ENCODE results near the gene EXOSC7. TPM values are rescaled to one million over a fixed set of nuclear protein-coding genes. Genes with fewer than 3 reads are reported as not detected.
A peak's percentile ranks its signal among the peaks of the same experiment; 100 is the strongest.
"Not testable (repeated sequence)": the region's sequence is repeated elsewhere in the genome, so short reads cannot be mapped to it uniquely, and the experiment has no call there.

Gene EXOSC7
- total RNA-seq, 1 donor from 2014 or later = 14.6 TPM

GRCh38 chr3:44961888-44962287, 14.2 kb upstream of the EXOSC7 start:
- no peak for ATAC-seq
- no peak for DNase-seq (ENCODE audit: low spot score)

- no peak for ATAC-seq
- no peak for DNase-seq (ENCODE audit: low spot score)
Measured at GRCh38 chr3:44962621-44963393, 13.2 kb upstream of the EXOSC7 start.

GRCh38 chr3:44963571-44964325, 12.3 kb upstream of the EXOSC7 start:
- ATAC-seq (no peak), DNase-seq (ENCODE audit: low spot score) (no peak)

GRCh38 chr3:44965165-44965564, 10.9 kb upstream of the EXOSC7 start:
- ATAC-seq (no peak), DNase-seq (ENCODE audit: low spot score) (no peak)

DNA sequence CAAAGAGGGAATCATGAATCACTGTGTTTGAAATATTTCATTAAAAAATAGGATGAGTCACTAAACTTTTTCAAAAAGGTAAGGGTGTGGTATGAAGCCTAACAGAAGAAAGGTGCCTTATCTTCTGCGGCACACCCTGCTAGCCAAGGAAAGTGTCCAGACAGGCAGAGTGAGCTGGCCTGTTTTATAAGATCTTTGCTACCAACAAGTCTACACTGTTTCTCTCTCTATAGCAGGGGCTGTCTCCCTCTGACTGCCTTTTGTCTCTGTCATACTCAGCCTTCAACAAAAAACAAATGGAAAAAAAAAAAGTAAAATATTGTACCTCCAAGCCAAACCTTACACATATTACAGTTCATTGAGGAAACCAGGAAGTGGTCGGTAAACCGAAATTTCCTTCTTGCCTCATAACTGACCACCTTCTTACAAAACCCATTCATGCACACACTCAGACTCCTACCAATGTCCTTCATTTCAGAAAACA, 9.2 kb upstream of the EXOSC7 start:
- DNase-seq (ENCODE audit: low spot score) = no peak

GRCh38 chr3:44968447-44968858, 7.6 kb upstream of the EXOSC7 start:
- DNase-seq (ENCODE audit: low spot score) (no peak), ATAC-seq (no peak)

More for the DNA sequence above, 9.2 kb upstream of the EXOSC7 start:
- ATAC-seq = no peak

DNA sequence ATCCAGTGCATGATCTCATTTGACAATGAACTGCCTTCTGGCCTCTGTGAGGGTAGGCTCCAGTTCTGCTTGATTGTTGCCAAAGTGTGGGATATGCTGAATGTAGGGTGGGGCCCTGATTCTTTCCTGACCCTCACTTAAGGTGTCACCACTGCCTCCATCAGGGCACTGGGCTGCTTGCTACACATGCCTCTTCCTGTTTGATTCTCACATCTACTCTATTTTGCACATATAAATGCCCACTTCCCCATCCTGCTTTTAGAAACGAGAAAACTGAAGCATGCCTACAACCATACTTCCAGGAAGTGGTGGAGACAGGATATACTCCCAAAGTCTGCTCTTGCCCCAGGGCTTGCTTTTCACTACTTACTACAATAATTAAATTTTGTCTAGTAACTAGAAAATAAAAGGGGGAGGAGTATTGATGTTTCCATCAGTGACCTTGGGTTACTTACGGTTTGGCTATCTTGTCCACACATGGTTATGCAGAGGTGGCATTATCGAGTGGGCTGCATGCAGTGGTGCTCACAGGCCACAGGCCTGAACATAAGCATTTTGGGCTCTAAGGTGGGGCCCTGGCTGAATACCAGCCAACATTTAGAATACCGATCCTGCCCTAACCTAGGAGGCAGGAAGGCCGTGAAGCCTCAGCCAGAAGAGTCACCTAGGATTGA, 6.8 kb upstream of the EXOSC7 start:
- ATAC-seq = no peak

GRCh38 chr3:44969828-44970179, 6.2 kb upstream of the EXOSC7 start:
- ATAC-seq (no peak), DNase-seq (ENCODE audit: low spot score) (no peak)

More for the DNA sequence above, 6.8 kb upstream of the EXOSC7 start:
- no peak for DNase-seq (ENCODE audit: low spot score)

DNA sequence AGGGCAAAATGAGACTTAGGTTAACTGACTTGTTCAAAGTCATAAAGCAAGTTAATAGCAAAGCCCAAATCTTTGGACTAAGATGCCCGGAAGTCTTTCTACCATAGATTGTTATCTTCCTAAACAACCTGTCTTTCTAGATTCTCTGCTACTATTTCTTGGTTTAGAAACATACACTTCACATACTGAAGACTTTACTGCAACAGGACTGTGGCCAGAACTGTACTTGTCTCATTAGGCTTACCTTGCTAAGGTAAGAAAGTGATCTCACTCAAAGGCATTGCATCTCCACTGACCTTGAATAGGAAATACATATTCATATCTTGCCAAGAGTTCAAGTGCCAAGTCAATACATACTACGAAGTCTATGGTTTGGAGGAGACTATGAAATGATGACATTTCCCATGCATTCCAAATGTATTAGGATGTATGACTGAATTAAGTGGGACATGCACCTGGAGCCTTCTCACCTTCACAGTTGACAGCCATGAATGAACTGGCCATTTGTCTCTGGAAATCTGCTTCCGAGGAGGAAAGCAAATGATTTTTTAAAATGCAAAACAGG, 5.0 kb upstream of the EXOSC7 start:
- DNase-seq (ENCODE audit: low spot score) = no peak
- ATAC-seq = no peak

- DNase-seq (ENCODE audit: low spot score) = no peak
- ATAC-seq = no peak
Measured at GRCh38 chr3:44974416-44974815, 1.6 kb upstream of the EXOSC7 start.

- DNase-seq (ENCODE audit: low spot score) (no peak), ATAC-seq (no peak)
Measured at GRCh38 chr3:44981220-44981619, 5.2 kb downstream of the EXOSC7 start.

- DNase-seq (ENCODE audit: low spot score) = no peak
- no peak for ATAC-seq
Measured at GRCh38 chr3:44981751-44982150, 5.7 kb downstream of the EXOSC7 start.

GRCh38 chr3:44982817-44983216, 6.8 kb downstream of the EXOSC7 start:
- ATAC-seq (no peak), DNase-seq (ENCODE audit: low spot score) (no peak)

- ATAC-seq (peak; percentile 41), DNase-seq (ENCODE audit: low spot score) (no peak)
Measured at GRCh38 chr3:44983484-44983941, 7.5 kb downstream of the EXOSC7 start.

DNA sequence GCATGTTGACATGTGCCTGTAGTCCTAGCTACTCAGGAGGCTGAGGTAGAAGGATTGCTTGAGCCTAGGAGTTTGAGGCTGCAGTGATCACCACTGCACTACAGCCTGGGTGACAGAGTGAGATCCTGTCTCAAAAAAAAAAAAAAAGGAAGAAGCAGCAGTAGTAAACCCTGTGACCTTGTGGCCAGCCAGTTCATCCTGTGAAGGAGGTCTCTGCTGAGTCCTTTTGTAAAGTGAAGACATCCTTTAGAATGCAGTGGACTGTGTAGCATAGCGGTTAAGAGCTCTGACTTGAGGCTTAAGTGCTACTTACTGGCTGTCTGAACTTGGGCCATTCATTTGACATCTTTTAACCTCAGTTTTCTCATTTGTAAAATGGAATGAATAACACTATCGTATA, 8.3 kb downstream of the EXOSC7 start:
- ATAC-seq (no peak), DNase-seq (ENCODE audit: low spot score) (no peak)

DNA sequence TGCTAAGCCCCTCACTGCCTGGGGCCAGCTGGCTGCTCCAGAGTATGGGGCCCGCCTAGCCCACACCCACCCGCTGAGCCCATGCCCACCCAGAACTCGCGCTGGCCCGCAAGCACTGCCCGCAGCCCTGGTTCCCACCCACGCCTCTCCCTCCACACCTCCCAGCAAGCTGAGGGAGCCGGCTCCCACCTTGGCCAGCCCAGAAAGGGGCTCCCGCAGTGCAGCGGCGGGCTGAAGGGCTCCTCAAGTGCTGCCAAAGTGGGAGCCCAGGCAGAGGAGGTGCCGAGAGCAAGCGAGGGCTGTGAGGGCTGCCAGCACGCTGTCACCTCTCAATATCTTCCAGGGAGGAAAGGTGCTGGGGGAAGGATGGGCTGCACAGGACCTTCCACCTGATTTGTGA, 10.3 kb downstream of the EXOSC7 start:
- DNase-seq (ENCODE audit: low spot score); ATAC-seq: not testable (repeated sequence)

DNA sequence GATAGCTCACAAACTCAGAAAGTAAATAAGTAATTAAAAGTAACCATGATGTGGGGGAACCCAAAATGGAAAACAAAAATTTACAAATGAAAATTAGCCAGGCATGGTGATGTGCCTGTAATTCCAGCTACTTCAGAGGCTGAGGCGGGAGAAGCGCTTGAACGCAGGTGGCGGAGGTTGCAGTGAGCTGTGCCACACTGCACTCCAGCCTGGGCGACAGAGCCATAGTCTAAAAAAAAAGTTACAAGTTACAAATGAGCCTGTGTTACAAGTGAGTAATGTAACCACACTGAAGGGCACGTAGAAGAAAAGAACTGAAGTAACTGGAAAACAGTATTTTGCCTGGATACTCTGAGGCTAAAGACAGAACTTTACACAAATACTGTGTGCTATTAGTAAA, 11.3 kb downstream of the EXOSC7 start:
- DNase-seq (ENCODE audit: low spot score) (no peak), ATAC-seq (no peak)

GRCh38 chr3:44988073-44988472, 12.0 kb downstream of the EXOSC7 start:
- no peak for DNase-seq (ENCODE audit: low spot score)
- ATAC-seq = peak; percentile 20

DNA sequence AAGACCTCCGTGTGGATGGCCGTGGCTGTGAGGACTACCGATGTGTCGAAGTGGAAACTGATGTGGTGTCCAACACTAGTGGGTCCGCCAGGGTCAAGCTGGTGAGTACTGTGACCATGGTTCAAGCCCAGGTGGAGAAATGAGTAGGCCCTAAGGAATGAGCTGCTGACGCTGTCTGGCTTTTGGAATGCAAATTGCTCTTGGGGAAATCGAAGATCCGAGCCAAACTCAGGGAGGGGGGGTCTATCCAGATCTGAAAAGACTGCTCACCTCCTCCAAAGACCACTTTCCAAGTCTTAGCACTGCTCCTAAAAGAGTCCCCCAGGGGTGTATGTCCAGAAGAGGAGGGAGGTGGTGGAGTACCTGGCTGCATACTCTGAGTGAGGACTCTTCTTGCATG, 13.1 kb downstream of the EXOSC7 start:
- no peak for ATAC-seq
- DNase-seq (ENCODE audit: low spot score) = no peak

DNA sequence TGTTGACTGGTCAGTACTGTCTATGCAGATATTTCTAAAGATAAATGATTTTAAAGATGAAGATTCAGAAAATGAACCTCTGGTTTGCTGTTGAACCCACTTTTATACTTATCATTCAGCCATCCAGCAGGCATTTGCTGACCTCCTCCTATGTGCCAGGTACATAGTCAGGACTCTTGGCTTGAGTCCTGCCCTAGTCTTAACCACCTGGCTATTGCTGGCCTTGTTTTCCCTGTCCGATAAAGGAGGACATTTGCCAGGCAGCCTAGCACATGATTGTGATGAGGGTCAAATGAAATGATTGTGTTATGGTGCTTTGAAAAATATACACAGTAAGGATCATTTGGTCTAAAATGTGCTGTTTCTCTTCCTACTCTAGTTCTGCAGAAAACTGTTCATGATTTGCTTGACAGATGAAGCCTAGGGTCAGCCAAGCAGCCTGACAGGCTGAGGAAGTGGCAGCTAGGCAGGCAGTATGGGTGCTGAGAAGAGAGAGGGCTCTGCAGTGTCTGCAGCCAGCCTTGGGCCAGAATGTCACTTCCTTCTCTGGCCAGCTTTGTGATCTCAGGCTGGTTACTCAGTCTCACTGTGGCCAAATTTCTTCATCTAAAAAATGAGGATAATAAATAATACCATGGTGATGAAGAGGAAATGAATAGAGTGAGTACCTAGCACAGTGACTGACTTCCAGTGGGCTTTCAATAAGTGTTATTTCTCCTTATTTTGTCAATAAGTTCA, 13.8 kb downstream of the EXOSC7 start:
- no peak for DNase-seq (ENCODE audit: low spot score)
- ATAC-seq = no peak

DNA sequence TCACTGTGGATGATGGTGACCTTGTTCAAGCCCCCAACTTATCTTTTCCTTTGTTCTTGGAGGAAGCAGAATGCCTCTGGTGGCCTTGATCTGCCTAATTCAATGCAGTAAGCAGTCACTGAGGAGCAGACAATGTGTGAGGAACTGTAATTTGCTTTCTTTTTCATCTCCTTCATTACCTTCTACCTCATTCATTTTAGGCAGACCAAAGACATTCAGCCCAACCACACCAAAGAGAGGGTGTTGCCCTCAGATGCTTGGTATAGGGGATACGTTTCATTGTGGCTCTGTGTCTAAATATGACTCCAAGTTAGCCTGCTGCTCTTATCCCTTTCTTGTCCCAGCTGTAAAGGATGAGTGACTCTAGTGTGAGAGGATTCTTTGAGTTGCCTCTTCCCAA, 15.3 kb downstream of the EXOSC7 start:
- DNase-seq (ENCODE audit: low spot score) (no peak), ATAC-seq (no peak)

All from left lobe of liver (tissue), 2 donors.